ENCODE results near the gene MIAT. TPM values are rescaled to one million over a fixed set of nuclear protein-coding genes. Genes with fewer than 3 reads are reported as not detected.

The MIAT gene
- total and polyA plus RNA-seq, 2 donors (not counting 3 experiments of a cell fraction or from before 2014, with no cell fraction given), result 0.03 to 0.80 TPM

GRCh38 chr22:26667140-26667539, 9.8 kb downstream of the MIAT start:
- no peak for TF ChIP-seq GATA2 (IDR thresholded peaks at IDR 0.05; ENCODE audit: insufficient read depth, insufficient read length, low read depth, low read length)
- TF ChIP-seq, protein P1, sequence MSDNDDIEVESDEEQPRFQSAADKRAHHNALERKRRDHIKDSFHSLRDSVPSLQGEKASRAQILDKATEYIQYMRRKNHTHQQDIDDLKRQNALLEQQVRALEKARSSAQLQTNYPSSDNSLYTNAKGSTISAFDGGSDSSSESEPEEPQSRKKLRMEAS (IDR thresholded peaks at IDR 0.05; ENCODE audit: insufficient read depth, insufficient read length), result no peak
- no peak for TF ChIP-seq CTCF (IDR thresholded peaks at IDR 0.05; ENCODE audit: extremely low read depth in 1 of 2, insufficient read depth in 1 of 2, low read depth in 1 of 2, low read length in 2 of 2)
- TF ChIP-seq POLR2AphosphoS5 (IDR thresholded peaks at IDR 0.05; ENCODE audit: insufficient read depth, low read depth, low read length), result no peak
- no peak for TF ChIP-seq POLR2A (IDR thresholded peaks at IDR 0.05; ENCODE audit: low read depth, low read length)
- TF ChIP-seq EZH2 (IDR thresholded peaks at IDR 0.05; ENCODE audit: borderline replicate concordance, low read depth, low read length, severe bottlenecking), result no peak
- TF ChIP-seq JUN (IDR thresholded peaks at IDR 0.05; ENCODE audit: borderline replicate concordance, insufficient read depth, insufficient read length, low read depth), result no peak
- TF ChIP-seq MYC (IDR thresholded peaks at IDR 0.05; ENCODE audit: low read depth, low read length), result no peak
- TF ChIP-seq FOS (IDR thresholded peaks at IDR 0.05; ENCODE audit: borderline replicate concordance, insufficient read depth, low read length), result no peak
- Histone ChIP-seq H3K4me1 (ENCODE audit: control insufficient read depth, extremely low read depth, insufficient read depth, low read length) (peaks cover 3% of the 10 kb centered on the region), H2AFZ (ENCODE audit: low read depth, low read length) (no peak overlapping the region), H3K9me3 (replicated peaks; ENCODE audit: control insufficient read depth, insufficient read depth, low read length) (no peaks in the 10 kb centered on the region), H3K9me1 (replicated peaks; ENCODE audit: control insufficient read depth, extremely low read depth, insufficient read depth, low read length) (no peaks in the 10 kb centered on the region), H3K36me3 (ENCODE audit: control insufficient read depth in 2 of 2, extremely low read depth in 1 of 2, insufficient read depth in 2 of 2, low read length in 2 of 2) (no peaks in the 10 kb centered on the region), H3K27ac (ENCODE audit: insufficient read depth, low read depth, low read length) (no peak overlapping the region), H4K20me1 (replicated peaks; ENCODE audit: control insufficient read depth, extremely low read depth, insufficient read depth, low read length) (no peaks in the 10 kb centered on the region), H3K27me3 (ENCODE audit: control insufficient read depth in 2 of 2, insufficient read depth in 2 of 2, low read length in 2 of 2) (peaks cover 3 to 11% of the 10 kb centered on the region in 2 experiments), H3K79me2 (ENCODE audit: control insufficient read depth, insufficient read depth, low read length) (no peaks in the 10 kb centered on the region), H3K9ac (replicated peaks; ENCODE audit: extremely low read depth, insufficient read depth, low read length) (no peak overlapping the region), H3K4me3 (replicated peaks in 1 of 3; ENCODE audit: insufficient read depth in 1 of 3, low read depth in 1 of 3, low read length in 3 of 3) (no peak overlapping the region), H3K4me2 (ENCODE audit: insufficient read depth, low read length) (no peak overlapping the region)
- no TSS peak for BruUV-seq (replicated peaks)
- intact Hi-C loops (cut with micrococcal nuclease) (no loop called here), dilution Hi-C loops (cut with MboI; ENCODE audit: extremely low pct_ligation_motif_present, low sequenced_read_pairs) (no loop called here)
- CTCF ChIA-PET, result interaction anchor here (0.9 to 1.2 kb wide), 2 partner anchors 302 to 307 kb away, joined by 3 to 5 read pairs; no protein-coding TSS in a partner anchor
- FAIRE-seq, result no peak
- POLR2A ChIA-PET, result no interaction called here
- no peak for DNase-seq (ENCODE audit: low read depth, low spot score)
